Mammary epithelial cell (primary cell): ENCODE measurements around the gene DNASE1L3.

Source experiments
- CTCF ChIP-seq, 2 donors: IDR thresholded peaks in 1 of 2; conservative IDR thresholded peaks in 1 of 2; 2 replicates each; pipeline ENCODE4 v1.5.1; 2011 to 2012; ENCODE audit warnings: inconsistent platforms in 2 of 2, low read length in 2 of 2, mild to moderate bottlenecking in 2 of 2, control low read depth in 1 of 2, low read depth in 1 of 2; ENCODE audit not compliant: insufficient read depth in 1 of 2; ENCODE audit errors: extremely low read depth in 1 of 2
- EZH2 ChIP-seq: IDR thresholded peaks from 2 replicates; pipeline ENCODE4 v1.6.1; 2012; ENCODE audit warnings: low read length, inconsistent platforms, borderline replicate concordance

GRCh38 chr3:58178528-58179234 lies 32.1 kb downstream of the DNASE1L3 start:
- no peak for TF ChIP-seq CTCF (conservative IDR thresholded peaks at IDR 0.05 in 1 of 2, IDR thresholded peaks at IDR 0.05 in 1 of 2; ENCODE audit: extremely low read depth in 1 of 2, insufficient read depth in 1 of 2, low read depth in 1 of 2, low read length in 2 of 2)
- no peak for TF ChIP-seq EZH2
